KMS-11 (cell line): ENCODE results near the gene SMPD3.

Experiments
- H2AFZ ChIP-seq: fragments of 200-600 bp; sonication (generic); 2 replicates; pipeline ENCODE4 v1.6.1; 2016; ENCODE audit warnings: antibody characterized with exemption, mixed run types, low read depth
- H3K27ac ChIP-seq: fragments of 200-600 bp; sonication (generic); 2 replicates; pipeline ENCODE4 v1.6.1; 2016; ENCODE audit warnings: mild to moderate bottlenecking, mixed run types
- H3K27me3 ChIP-seq: fragments of 200-600 bp; sonication (generic); 2 replicates; pipeline ENCODE4 v1.6.1; 2017; ENCODE audit warnings: mild to moderate bottlenecking, low read depth, mixed run types, moderate library complexity; ENCODE audit not compliant: insufficient read depth
- H3K36me3 ChIP-seq: fragments of 200-600 bp; sonication (generic); 2 replicates; pipeline ENCODE4 v1.6.1; 2017; ENCODE audit warnings: mild to moderate bottlenecking, mixed run types; ENCODE audit not compliant: insufficient read depth
- H3K4me1 ChIP-seq: fragments of 200-600 bp; sonication (generic); 2 replicates; pipeline ENCODE4 v1.6.1; 2016; ENCODE audit warnings: mild to moderate bottlenecking, low read depth, mixed run types; ENCODE audit not compliant: poor library complexity, severe bottlenecking
- H3K4me2 ChIP-seq: fragments of 200-600 bp; sonication (generic); 2 replicates; pipeline ENCODE4 v1.7.0; 2016; ENCODE audit warnings: mild to moderate bottlenecking, mixed run types
- H3K4me3 ChIP-seq: fragments of 200-600 bp; sonication (generic); IDR thresholded peaks from 2 replicates; pipeline ENCODE4 v1.6.1; 2017; ENCODE audit warnings: low read depth, low read length, mixed read lengths; ENCODE audit not compliant: insufficient read depth
- H3K79me2 ChIP-seq: fragments of 200-600 bp; sonication (generic); 2 replicates; pipeline ENCODE4 v1.6.1; 2016; ENCODE audit warnings: low read depth, mixed run types; ENCODE audit not compliant: insufficient read depth
- H3K9ac ChIP-seq: fragments of 200-600 bp; sonication (generic); 2 replicates; pipeline ENCODE4 v1.6.1; 2016; ENCODE audit warnings: mild to moderate bottlenecking, mixed run types
- H4K20me1 ChIP-seq: fragments of 200-600 bp; sonication (generic); 2 replicates; pipeline ENCODE4 v1.6.1; 2016; ENCODE audit warnings: mild to moderate bottlenecking, mixed run types; ENCODE audit not compliant: insufficient read depth
- CTCF ChIP-seq: fragments of 200-600 bp; sonication (generic); conservative IDR thresholded peaks from 2 replicates; pipeline ENCODE4 v1.6.1; 2017; ENCODE audit warnings: low read depth, mild to moderate bottlenecking, antibody characterized with exemption, low read length, moderate library complexity, mixed read lengths

Gene SMPD3

GRCh38 chr16:68348639-68349445 lies 99.5 kb downstream of the SMPD3 start:
- Histone ChIP-seq H3K79me2 (no peaks in the 10 kb centered on the region), H4K20me1 (no peaks in the 10 kb centered on the region), H2AFZ (no peak overlapping the region), H3K9ac (no peak overlapping the region), H3K27me3 (no peaks in the 10 kb centered on the region), H3K4me1 (no peaks in the 10 kb centered on the region), H3K4me3 (no peak overlapping the region), H3K36me3 (no peaks in the 10 kb centered on the region; the same call in 1 of the 2 replicates), H3K27ac (no peak overlapping the region), H3K4me2 (no peak overlapping the region)
- TF ChIP-seq CTCF = no peak

GRCh38 chr16:68347605-68348004 lies 100.7 kb downstream of the SMPD3 start:
- Histone ChIP-seq H3K4me3 (no peak overlapping the region), H3K4me1 (no peaks in the 10 kb centered on the region), H4K20me1 (no peaks in the 10 kb centered on the region), H3K9ac (no peak overlapping the region), H3K27me3 (no peaks in the 10 kb centered on the region), H3K79me2 (no peaks in the 10 kb centered on the region), H3K27ac (no peak overlapping the region), H2AFZ (no peak overlapping the region), H3K36me3 (no peaks in the 10 kb centered on the region; the same call in 1 of the 2 replicates), H3K4me2 (no peak overlapping the region)
- no peak for TF ChIP-seq CTCF

GRCh38 chr16:68346892-68347480 lies 101.3 kb downstream of the SMPD3 start:
- Histone ChIP-seq H3K4me1 (no peaks in the 10 kb centered on the region), H3K4me3 (no peak overlapping the region), H2AFZ (no peak overlapping the region), H3K4me2 (no peak overlapping the region), H3K79me2 (no peaks in the 10 kb centered on the region), H3K27ac (no peak overlapping the region), H3K36me3 (no peaks in the 10 kb centered on the region; the same call in 1 of the 2 replicates), H4K20me1 (no peaks in the 10 kb centered on the region), H3K27me3 (no peaks in the 10 kb centered on the region), H3K9ac (no peak overlapping the region)
- TF ChIP-seq CTCF = no peak

GRCh38 chr16:68345958-68346635 lies 102.2 kb downstream of the SMPD3 start:
- Histone ChIP-seq H3K36me3 (peaks cover 4% of the 10 kb centered on the region; the same call in 1 of the 2 replicates), H3K27ac (no peak overlapping the region), H3K4me2 (no peak overlapping the region), H3K79me2 (no peaks in the 10 kb centered on the region), H3K9ac (no peak overlapping the region), H3K27me3 (no peaks in the 10 kb centered on the region), H4K20me1 (no peaks in the 10 kb centered on the region), H3K4me3 (no peak overlapping the region), H2AFZ (no peak overlapping the region), H3K4me1 (no peaks in the 10 kb centered on the region)
- TF ChIP-seq CTCF = no peak
